Transverse colon (tissue), 4 donors: ENCODE measurements around the gene BCL7B. TPM values are rescaled to one million over a fixed set of nuclear protein-coding genes. Genes with fewer than 3 reads are reported as not detected.
A peak's percentile ranks its signal among the peaks of the same experiment; 100 is the strongest.

ENCODE experiments used
- DNase-seq: peaks from one replicate; pipeline ENCODE4 v3.0.0-alpha.2; 2019
- H3K27ac ChIP-seq, 4 donors: fragments of 200-600 bp; sonication (generic); 2 replicates each; pipeline ENCODE4 v1.5.1; 2016 to 2018; ENCODE audit warnings: inconsistent platforms in 4 of 4
- H3K27me3 ChIP-seq: fragments of 200-600 bp; sonication (generic); 2 replicates; pipeline ENCODE4 v1.5.1; 2017; ENCODE audit warnings: inconsistent platforms
- H3K36me3 ChIP-seq, 4 donors: fragments of 200-600 bp; sonication (generic); 2 replicates each; pipeline ENCODE4 v1.5.1; 2017 to 2019; ENCODE audit warnings: inconsistent platforms in 4 of 4
- H3K4me1 ChIP-seq, 4 donors: fragments of 200-600 bp; sonication (generic); 2 replicates each; pipeline ENCODE4 v1.5.1; 2017 to 2020; ENCODE audit warnings: inconsistent platforms in 4 of 4
- H3K4me3 ChIP-seq, 4 donors: fragments of 200-600 bp; sonication (generic); 1 replicate in 1 of 4; 2 replicates in 3 of 4; pipeline versions ENCODE4 v1.5.1 to v1.6.1; 2017 to 2019; ENCODE audit warnings: inconsistent platforms in 4 of 4
- H3K9me3 ChIP-seq, 2 donors: fragments of 200-600 bp; sonication (generic); 2 replicates each; pipeline ENCODE4 v1.5.1; 2017 to 2019; ENCODE audit warnings: inconsistent platforms in 2 of 2
- CTCF ChIP-seq, 5 experiments: fragments of 200-600 bp in 3 of 5; fragments of 450-650 bp in 2 of 5; sonication (generic) in 3 of 5; IDR thresholded peaks; 1 replicate in 2 of 5; 2 replicates in 3 of 5; pipeline ENCODE4 v1.5.1; 2016 to 2017; ENCODE audit warnings: antibody characterized with exemption in 5 of 5, inconsistent platforms in 3 of 5, mild to moderate bottlenecking in 2 of 5, moderate library complexity in 1 of 5
- EP300 ChIP-seq: sonication (generic); formaldehyde crosslinking; IDR thresholded peaks from one replicate; pipeline ENCODE4 v1.6.1; 2017; ENCODE audit warnings: antibody characterized with exemption, low read depth
- POLR2A ChIP-seq: fragments of 450-650 bp; IDR thresholded peaks from one replicate; pipeline ENCODE4 v1.6.1; 2016; ENCODE audit warnings: antibody characterized with exemption, mild to moderate bottlenecking, moderate library complexity
- POLR2AphosphoS5 ChIP-seq, 3 donors: sonication (generic); formaldehyde crosslinking; IDR thresholded peaks; one replicate each; pipeline ENCODE4 v1.6.1; 2016; ENCODE audit warnings: antibody characterized with exemption in 3 of 3
- WGBS, 2 donors: methylation state at CpG; one replicate each; pipeline ENCODE4 v1.1.5; 2018; ENCODE audit warnings: low coverage in 1 of 2; 5-methylcytosine and 5-hydroxymethylcytosine counted together
- in situ Hi-C, 4 donors: fragments of 200-750 bp; cut with MboI; loops; one replicate each; pipeline versions ENCODE4 v1.15.0 to v1.15.1; 2017; ENCODE audit warnings: low sequenced_read_pairs in 3 of 4, low pct_ligation_motif_present in 1 of 4, low pct_unique_long_range_greater_than_20kb in 1 of 4
- intact Hi-C: fragments of 100-400 bp; cut with DNase I; formaldehyde crosslinking; loops from one replicate; pipeline ENCODE4 v1.15.1; 2023; ENCODE audit warnings: low total_unique reads
- total RNA-seq, 4 donors: library from RNA; depleted of rRNA; stranded (reverse); fragments of >200 nt; gene quantifications; one replicate each; pipeline ENCODE4 v1.1.0, GENCODE V29; 2016

BCL7B gene
- total RNA-seq, 4 donors from 2014 or later: 75.7 to 96.1 (median 86.0) TPM

DNA sequence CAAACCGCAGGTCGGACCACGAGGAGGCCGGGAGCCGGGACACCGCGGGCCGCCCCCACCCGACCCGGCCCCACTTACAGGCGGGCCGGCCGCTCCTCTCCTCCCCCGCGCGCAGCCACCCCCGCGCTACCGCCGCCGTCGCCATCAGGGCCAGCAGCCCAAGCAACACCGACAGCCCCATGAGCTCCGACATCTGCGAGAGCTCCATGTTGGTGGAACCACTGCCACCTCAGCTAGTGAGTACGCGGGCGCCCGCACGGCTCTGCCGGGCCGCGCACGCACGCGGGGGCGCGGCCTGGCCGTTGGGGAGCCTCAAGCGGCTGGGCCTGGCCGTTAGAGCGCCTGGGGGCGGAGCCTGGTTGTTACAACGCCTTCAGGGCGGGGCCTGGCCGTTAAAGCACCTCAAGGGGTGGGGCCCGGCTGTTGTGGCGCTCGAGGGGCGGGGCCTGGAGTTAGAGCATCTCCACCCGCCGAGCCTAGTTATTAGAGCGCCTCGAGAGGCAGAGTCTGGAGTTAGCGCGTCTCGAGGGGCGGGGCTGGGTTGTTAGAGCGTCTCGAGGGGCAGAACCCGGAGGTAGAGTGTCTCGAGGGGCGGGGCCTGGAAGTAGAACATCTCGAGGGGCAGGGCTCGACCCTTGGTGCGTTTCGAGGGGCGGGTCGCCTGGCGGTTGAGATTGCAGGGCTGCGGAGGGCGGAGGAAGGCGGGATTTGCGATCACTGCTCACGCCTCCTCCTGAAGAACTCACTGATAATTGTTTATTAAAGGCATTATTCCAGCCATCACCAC is 21.0 kb upstream of the BCL7B start, which contains the start of gene TBL2:
Gene TBL2 (minus strand): TSS at position 238 of the 787 bp plus-strand sequence. CDS start 30 bp downstream, at position 208.
- intact Hi-C loops: no loop called here
- in situ Hi-C loops: no loop called here
- peak in 2 of 5 experiments; percentile 2 to 13 for TF ChIP-seq CTCF (IDR thresholded peaks at IDR 0.05)
- peak; percentile 87 for TF ChIP-seq POLR2A
- TF ChIP-seq POLR2AphosphoS5 (IDR thresholded peaks at IDR 0.05): peak; percentile 86 to 93 (median 92)
- TF ChIP-seq EP300: no peak

GRCh38 chr7:73577627-73578341 is 20.3 kb upstream of the BCL7B start:
- in situ Hi-C loops (no loop called here), intact Hi-C loops (loop anchor here (2.0 kb wide), 1 partner anchor 55 kb away; the partner anchor contains the start of gene BAZ1B)
- no peaks in the 10 kb centered on the region for H3K27me3 ChIP-seq
- H3K36me3 ChIP-seq: peaks cover 0 to 15% (median 8%) of the 10 kb centered on the region in 4 donors
- TF ChIP-seq POLR2A: no peak
- TF ChIP-seq POLR2AphosphoS5 (IDR thresholded peaks at IDR 0.05): no peak
- no peak for TF ChIP-seq CTCF (IDR thresholded peaks at IDR 0.05)
- TF ChIP-seq EP300: no peak
- peak overlapping the region; percentile 94 to 98 (median 97) for H3K27ac ChIP-seq
- H3K4me3 ChIP-seq: peak overlapping the region; percentile 83 to 95 (median 92)
- H3K9me3 ChIP-seq: no peaks in the 10 kb centered on the region
- peak; percentile 21 for DNase-seq
- 0 to 10% methylated on average over 2 to 23 of the region's 32 CpGs for WGBS, 2 donors
- H3K4me1 ChIP-seq: peaks cover 11 to 27% (median 19%) of the 10 kb centered on the region in 4 donors

More for the DNA sequence above, 21.0 kb upstream of the BCL7B start, which contains the start of gene TBL2:
- Histone ChIP-seq H3K27me3 (no peaks in the 10 kb centered on the region), H3K4me1 (peaks cover 11 to 27% (median 19%) of the 10 kb centered on the region in 4 donors), H3K27ac (peak within 1 kb of the TSS; percentile 94 to 98 (median 97)), H3K4me3 (peak within 1 kb of the TSS; percentile 83 to 95 (median 92)), H3K36me3 (peaks cover 0 to 10% (median 4%) of the 10 kb centered on the region in 4 donors), H3K9me3 (no peaks in the 10 kb centered on the region)
- WGBS, 2 donors: 0% methylated on average over 2 to 50 of the region's 75 CpGs
- peak; percentile 100 for DNase-seq

DNA sequence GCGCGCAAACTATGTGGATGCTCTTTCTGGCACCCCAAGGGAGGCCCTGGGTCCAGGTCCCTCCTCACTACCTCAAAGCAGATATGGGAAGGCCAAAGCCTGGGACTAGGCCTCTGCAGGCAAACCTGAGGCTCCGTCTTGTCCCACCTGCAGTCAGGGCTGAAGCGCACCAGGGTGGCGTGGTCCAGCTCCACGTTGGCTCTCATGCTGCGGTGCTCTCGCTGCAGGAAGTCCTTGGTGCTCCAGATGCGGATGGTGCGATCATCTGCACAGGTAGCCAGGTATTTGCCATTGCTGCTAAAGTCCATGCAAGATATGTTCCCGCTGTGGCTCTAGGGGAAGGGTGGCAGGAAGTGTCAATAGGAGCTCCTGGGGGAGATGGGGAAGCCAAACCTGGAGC is 16.3 kb upstream of the BCL7B start:
- Histone ChIP-seq H3K27me3 (no peaks in the 10 kb centered on the region), H3K9me3 (no peaks in the 10 kb centered on the region), H3K27ac (no peak overlapping the region), H3K36me3 (peaks cover 0 to 44% (median 21%) of the 10 kb centered on the region in 4 donors), H3K4me3 (no peak overlapping the region), H3K4me1 (peaks cover 11 to 20% (median 15%) of the 10 kb centered on the region in 4 donors)
- intact Hi-C loops (no loop called here), in situ Hi-C loops (no loop called here)
- no peak for DNase-seq
- TF ChIP-seq EP300 (no peak), CTCF (IDR thresholded peaks at IDR 0.05) (no peak), POLR2A (no peak), POLR2AphosphoS5 (IDR thresholded peaks at IDR 0.05) (no peak)
- WGBS, 2 donors: 98% methylated on average over 6 of the region's 11 CpGs; no CpG with 5 or more reads in 1 of the 2 donors

GRCh38 chr7:73573276-73573675 is 15.8 kb upstream of the BCL7B start:
- Histone ChIP-seq H3K27ac (no peak overlapping the region), H3K4me3 (no peak overlapping the region), H3K27me3 (no peaks in the 10 kb centered on the region), H3K4me1 (peaks cover 11 to 20% (median 15%) of the 10 kb centered on the region in 4 donors), H3K9me3 (no peaks in the 10 kb centered on the region), H3K36me3 (peaks cover 0 to 44% (median 21%) of the 10 kb centered on the region in 4 donors)
- no peak for TF ChIP-seq EP300
- DNase-seq: no peak
- intact Hi-C loops (no loop called here), in situ Hi-C loops (no loop called here)
- 96% methylated on average over 9 of the region's 9 CpGs; no CpG with 5 or more reads in 1 of the 2 donors for WGBS, 2 donors
